K562 (cell line): ENCODE data around the gene CLEC2L. TPM values are rescaled to one million over a fixed set of nuclear protein-coding genes. Genes with fewer than 3 reads are reported as not detected.

Source experiments
- CBFB ChIP-seq: sonication (generic); formaldehyde crosslinking; IDR thresholded peaks from 2 replicates; pipeline ENCODE4 v1.4.0; 2020; ENCODE audit warnings: mild to moderate bottlenecking, missing genetic modification reagents
- CREM ChIP-seq: IDR thresholded peaks from 2 replicates; pipeline ENCODE4 v1.6.1; 2014; ENCODE audit warnings: antibody characterized with exemption, low read depth
- HDAC3 ChIP-seq: fragments of 450-650 bp; IDR thresholded peaks from 2 replicates; pipeline ENCODE4 v1.6.1; 2018; ENCODE audit warnings: borderline replicate concordance, mild to moderate bottlenecking, moderate library complexity; ENCODE audit not compliant: partially characterized antibody
- IRF1 ChIP-seq: sonication (generic); formaldehyde crosslinking; IDR thresholded peaks from 2 replicates; pipeline ENCODE4 v1.8.0; 2022; ENCODE audit warnings: missing genetic modification reagents, mild to moderate bottlenecking, borderline replicate concordance
- KDM1A ChIP-seq, 2 experiments: fragments of 450-650 bp; IDR thresholded peaks; 2 replicates each; pipeline ENCODE4 v1.6.1; 2016; ENCODE audit warnings: mild to moderate bottlenecking in 2 of 2
- MITF ChIP-seq: IDR thresholded peaks from 2 replicates; pipeline ENCODE4 v1.6.1; 2014; ENCODE audit warnings: antibody characterized with exemption
- NR2C2 ChIP-seq, 2 experiments: fragments of 200-800 bp in 1 of 2; sonication (Bioruptor generic) in 1 of 2; sonication (generic) in 1 of 2; formaldehyde crosslinking in 1 of 2; IDR thresholded peaks; 2 replicates each; pipeline versions ENCODE4 v1.6.1 to v1.8.0; 2016 to 2022; ENCODE audit warnings: mild to moderate bottlenecking in 1 of 2, missing compliant biosample characterization in 1 of 2, missing genetic modification characterization in 1 of 2, missing genetic modification reagents in 1 of 2
- NRF1 ChIP-seq, 2 experiments: fragments of 450-650 bp; IDR thresholded peaks in 1 of 2; conservative IDR thresholded peaks in 1 of 2; 2 replicates each; pipeline ENCODE4 v1.6.1; 2014; ENCODE audit warnings: mild to moderate bottlenecking in 2 of 2
- RBM25 ChIP-seq: fragments of 200-400 bp; formaldehyde crosslinking; IDR thresholded peaks from 2 replicates; pipeline ENCODE4 v1.6.1; 2018; ENCODE audit warnings: low read length, low read depth, moderate library complexity; ENCODE audit not compliant: severe bottlenecking
- SMC3 ChIP-seq: conservative IDR thresholded peaks from 2 replicates; pipeline ENCODE4 v1.6.1; 2011; ENCODE audit warnings: low read depth, low read length, improper control_type of control experiment; ENCODE audit not compliant: insufficient read depth
- STAT6 ChIP-seq: sonication (generic); formaldehyde crosslinking; IDR thresholded peaks from 2 replicates; pipeline ENCODE4 v1.8.1; 2023; ENCODE audit warnings: mild to moderate bottlenecking, missing genetic modification reagents
- TCF7 ChIP-seq: sonication (generic); IDR thresholded peaks from 2 replicates; pipeline ENCODE4 v1.6.1; 2016; ENCODE audit warnings: antibody characterized with exemption, borderline replicate concordance
- TFAP4 ChIP-seq: sonication (generic); formaldehyde crosslinking; IDR thresholded peaks from 2 replicates; pipeline ENCODE4 v1.8.0; 2022; ENCODE audit warnings: missing genetic modification reagents, mild to moderate bottlenecking, moderate library complexity, borderline replicate concordance
- USF1 ChIP-seq: sonication (generic); formaldehyde crosslinking; IDR thresholded peaks from 2 replicates; pipeline ENCODE4 v1.9.0; 2022; ENCODE audit warnings: mild to moderate bottlenecking, missing genetic modification reagents
- ZBTB17 ChIP-seq: fragments of 450-650 bp; formaldehyde crosslinking; IDR thresholded peaks from 2 replicates; pipeline ENCODE4 v1.4.0; 2020; ENCODE audit warnings: mild to moderate bottlenecking
- ZBTB33 ChIP-seq: sonication (generic); formaldehyde crosslinking; IDR thresholded peaks from 2 replicates; pipeline ENCODE4 v1.8.1; 2023; ENCODE audit warnings: mild to moderate bottlenecking, missing genetic modification reagents
- ZKSCAN1 ChIP-seq: fragments of 150-350 bp; IDR thresholded peaks from 2 replicates; pipeline ENCODE4 v1.6.1; 2016; ENCODE audit warnings: low read depth, low read length
- ZNF551 ChIP-seq: fragments of 250-450 bp; sonication (Bioruptor Pico); IDR thresholded peaks from 2 replicates; pipeline ENCODE4 v1.5.0; 2021; ENCODE audit warnings: mild to moderate bottlenecking, moderate library complexity
- ZNF707 ChIP-seq: fragments of 250-450 bp; sonication (Bioruptor Pico); conservative IDR thresholded peaks from 2 replicates; pipeline ENCODE4 v1.8.0; 2022; ENCODE audit warnings: inconsistent platforms, mild to moderate bottlenecking, moderate library complexity
- polyA plus RNA-seq, 8 experiments: library from polyadenylated mRNA; depleted of rRNA in 4 of 8; stranded (reverse) in 5 of 8; unstranded in 3 of 8; fragments of >200 nt; fragmentation: Nextera tagmentation in 2 of 8; fragmentation: Illumina TruSeq in 1 of 8; extraction: Ambion mirVana in 2 of 8; extraction: Trizol in 1 of 8; gene quantifications; 2 replicates each; pipeline versions ENCODE4 v1.2.1 to v1.2.3, GENCODE V29; 2011 to 2014; ENCODE audit warnings: inconsistent platforms in 1 of 8, missing spikeins in 1 of 8
- total RNA-seq, 7 experiments: library from RNA; depleted of rRNA in 6 of 7; stranded (reverse); fragments of >200 nt in 6 of 7; fragmentation: Illumina TruSeq in 2 of 7; extraction: Trizol in 2 of 7; gene quantifications; 2 replicates each; pipeline versions ENCODE4 v1.2.1 to v1.2.3, GENCODE V29; 2011 to 2021; ENCODE audit warnings: low replicate concordance in 1 of 7

CLEC2L gene
- total and polyA plus RNA-seq, 9 of the 15 experiments (the other 6 are each of a cell fraction or from before 2014, with no cell fraction given) = 0.84 to 5.5 (median 1.8) TPM

GRCh38 chr7:139505563-139505962 is 17.9 kb upstream of the CLEC2L start (continued):
- TF ChIP-seq CBFB (CRISPR knock-in tag) (peak; percentile 55; the same call in 1 of the 2 replicates), CREM (0 out of 2 replicates have a peak, but pooled peaks have one; percentile 22), TFAP4 (CRISPR knock-in tag) (peak; percentile 76; the same call in 1 of the 2 replicates), NR2C2 (CRISPR knock-in tag; IDR thresholded peaks at IDR 0.05) (peak; percentile 51; the same call in 1 of the 2 replicates), NR2C2 (tag; IDR thresholded peaks at IDR 0.05) (no peak), RBM25 (no peak), IRF1 (CRISPR knock-in tag) (no peak), ZNF551 (CRISPR knock-in tag) (no peak), ZKSCAN1 (peak; percentile 97), ZBTB33 (CRISPR knock-in tag) (peak; percentile 97), STAT6 (peak; percentile 8; the same call in 1 of the 2 replicates), SMC3 (peak; percentile 62), ZBTB17 (CRISPR knock-in tag) (no peak), TCF7 (no peak), HDAC3 (no peak), USF1 (CRISPR knock-in tag) (no peak), MITF (no peak), KDM1A (IDR thresholded peaks at IDR 0.05) (no peak), NRF1 (conservative IDR thresholded peaks at IDR 0.05 in 1 of 2, IDR thresholded peaks at IDR 0.05 in 1 of 2) (no peak), ZNF707 (no peak)
